Measurements from ENCODE around the gene TBC1D22A. TPM values are rescaled to one million over a fixed set of nuclear protein-coding genes. Genes with fewer than 3 reads are reported as not detected.

TBC1D22A gene
- polyA plus RNA-seq, 1 donor from 2014 or later, result 9.3 TPM

DNA sequence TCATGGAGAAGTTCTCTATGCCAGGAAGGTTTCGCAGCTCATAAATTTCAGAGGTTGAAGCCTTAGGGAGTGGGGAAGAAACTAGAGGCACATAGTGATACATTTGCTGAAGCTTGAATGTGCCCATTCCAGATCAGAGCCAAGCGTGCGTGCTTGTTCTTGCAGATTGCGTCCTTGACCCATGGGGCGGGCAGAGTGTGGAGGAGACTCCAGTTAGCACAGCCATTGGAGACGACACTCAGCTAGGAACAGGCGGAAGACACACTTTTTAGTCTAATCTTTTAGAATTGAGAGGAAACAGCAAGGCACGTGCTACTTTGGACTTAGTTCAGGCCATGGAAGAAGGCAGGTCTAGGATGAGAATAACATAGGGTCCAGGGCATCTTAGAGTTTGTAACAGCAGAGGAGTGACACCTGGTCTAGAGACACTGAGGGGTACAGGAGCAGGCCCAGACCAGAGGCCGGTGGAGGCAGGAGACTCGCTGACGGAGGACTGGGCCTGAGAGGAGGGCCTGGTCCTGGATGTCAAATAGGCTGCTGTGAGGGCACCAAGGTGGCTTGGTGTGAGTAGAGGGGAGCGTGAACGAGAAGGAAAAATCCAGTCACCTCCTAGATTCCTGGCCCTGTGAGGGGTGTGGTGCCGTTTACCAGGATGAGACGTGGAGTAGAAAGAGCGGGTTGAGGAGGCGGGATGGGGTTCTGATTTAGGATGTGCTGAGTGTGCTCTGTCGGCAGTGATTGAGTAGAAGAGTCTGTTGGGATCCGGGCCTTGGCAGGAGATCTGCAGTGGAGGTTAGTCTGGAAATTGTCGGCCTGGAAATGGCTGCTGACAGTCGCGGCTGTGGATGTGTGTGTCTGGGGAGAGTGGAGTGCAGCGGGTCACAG lies 154.7 kb downstream of the TBC1D22A start:
- TF ChIP-seq SMC3 (conservative IDR thresholded peaks at IDR 0.05; ENCODE audit: poor library complexity), result no peak
- no peak for TF ChIP-seq EZH2 (IDR thresholded peaks at IDR 0.05; ENCODE audit: borderline replicate concordance, insufficient read depth, low read length, poor library complexity, severe bottlenecking)
- TF ChIP-seq TAF1 (IDR thresholded peaks at IDR 0.05; ENCODE audit: low read depth), result no peak
- TF ChIP-seq, protein P1, sequence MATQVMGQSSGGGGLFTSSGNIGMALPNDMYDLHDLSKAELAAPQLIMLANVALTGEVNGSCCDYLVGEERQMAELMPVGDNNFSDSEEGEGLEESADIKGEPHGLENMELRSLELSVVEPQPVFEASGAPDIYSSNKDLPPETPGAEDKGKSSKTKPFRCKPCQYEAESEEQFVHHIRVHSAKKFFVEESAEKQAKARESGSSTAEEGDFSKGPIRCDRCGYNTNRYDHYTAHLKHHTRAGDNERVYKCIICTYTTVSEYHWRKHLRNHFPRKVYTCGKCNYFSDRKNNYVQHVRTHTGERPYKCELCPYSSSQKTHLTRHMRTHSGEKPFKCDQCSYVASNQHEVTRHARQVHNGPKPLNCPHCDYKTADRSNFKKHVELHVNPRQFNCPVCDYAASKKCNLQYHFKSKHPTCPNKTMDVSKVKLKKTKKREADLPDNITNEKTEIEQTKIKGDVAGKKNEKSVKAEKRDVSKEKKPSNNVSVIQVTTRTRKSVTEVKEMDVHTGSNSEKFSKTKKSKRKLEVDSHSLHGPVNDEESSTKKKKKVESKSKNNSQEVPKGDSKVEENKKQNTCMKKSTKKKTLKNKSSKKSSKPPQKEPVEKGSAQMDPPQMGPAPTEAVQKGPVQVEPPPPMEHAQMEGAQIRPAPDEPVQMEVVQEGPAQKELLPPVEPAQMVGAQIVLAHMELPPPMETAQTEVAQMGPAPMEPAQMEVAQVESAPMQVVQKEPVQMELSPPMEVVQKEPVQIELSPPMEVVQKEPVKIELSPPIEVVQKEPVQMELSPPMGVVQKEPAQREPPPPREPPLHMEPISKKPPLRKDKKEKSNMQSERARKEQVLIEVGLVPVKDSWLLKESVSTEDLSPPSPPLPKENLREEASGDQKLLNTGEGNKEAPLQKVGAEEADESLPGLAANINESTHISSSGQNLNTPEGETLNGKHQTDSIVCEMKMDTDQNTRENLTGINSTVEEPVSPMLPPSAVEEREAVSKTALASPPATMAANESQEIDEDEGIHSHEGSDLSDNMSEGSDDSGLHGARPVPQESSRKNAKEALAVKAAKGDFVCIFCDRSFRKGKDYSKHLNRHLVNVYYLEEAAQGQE (IDR thresholded peaks at IDR 0.05; ENCODE audit: borderline replicate concordance), result no peak
- no peak for TF ChIP-seq EP300 (conservative IDR thresholded peaks at IDR 0.05; ENCODE audit: poor library complexity, severe bottlenecking)
- TF ChIP-seq POLR2AphosphoS5 (IDR thresholded peaks at IDR 0.05), result no peak
- no peak for TF ChIP-seq MXI1 (conservative IDR thresholded peaks at IDR 0.05; ENCODE audit: poor library complexity, severe bottlenecking)
- TF ChIP-seq, protein P2, sequence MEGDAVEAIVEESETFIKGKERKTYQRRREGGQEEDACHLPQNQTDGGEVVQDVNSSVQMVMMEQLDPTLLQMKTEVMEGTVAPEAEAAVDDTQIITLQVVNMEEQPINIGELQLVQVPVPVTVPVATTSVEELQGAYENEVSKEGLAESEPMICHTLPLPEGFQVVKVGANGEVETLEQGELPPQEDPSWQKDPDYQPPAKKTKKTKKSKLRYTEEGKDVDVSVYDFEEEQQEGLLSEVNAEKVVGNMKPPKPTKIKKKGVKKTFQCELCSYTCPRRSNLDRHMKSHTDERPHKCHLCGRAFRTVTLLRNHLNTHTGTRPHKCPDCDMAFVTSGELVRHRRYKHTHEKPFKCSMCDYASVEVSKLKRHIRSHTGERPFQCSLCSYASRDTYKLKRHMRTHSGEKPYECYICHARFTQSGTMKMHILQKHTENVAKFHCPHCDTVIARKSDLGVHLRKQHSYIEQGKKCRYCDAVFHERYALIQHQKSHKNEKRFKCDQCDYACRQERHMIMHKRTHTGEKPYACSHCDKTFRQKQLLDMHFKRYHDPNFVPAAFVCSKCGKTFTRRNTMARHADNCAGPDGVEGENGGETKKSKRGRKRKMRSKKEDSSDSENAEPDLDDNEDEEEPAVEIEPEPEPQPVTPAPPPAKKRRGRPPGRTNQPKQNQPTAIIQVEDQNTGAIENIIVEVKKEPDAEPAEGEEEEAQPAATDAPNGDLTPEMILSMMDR (IDR thresholded peaks at IDR 0.05; ENCODE audit: poor library complexity, severe bottlenecking), result no peak
- no peak for TF ChIP-seq RAD21 (conservative IDR thresholded peaks at IDR 0.05)
- no peaks in the 10 kb centered on the region for H3K9me2 ChIP-seq (ENCODE audit: insufficient read depth, low read length)

GRCh38 chr22:46917771-46918101 lies 155.3 kb downstream of the TBC1D22A start:
- Histone ChIP-seq H2AFZ (ENCODE audit: low read depth, low read length) (no peak overlapping the region), H3K27me3 (ENCODE audit: insufficient read depth, low read depth, low read length) (no peaks in the 10 kb centered on the region), H3K9me3 (ENCODE audit: low read length) (no peaks in the 10 kb centered on the region), H3K4me3 (ENCODE audit: low read length) (no peak overlapping the region), H3K9ac (ENCODE audit: low read length) (no peak overlapping the region), H4K20me1 (ENCODE audit: insufficient read depth) (no peaks in the 10 kb centered on the region), H3K27ac (ENCODE audit: low read length) (no peak overlapping the region), H3K79me2 (replicated peaks; ENCODE audit: insufficient read depth, low read length) (no peaks in the 10 kb centered on the region), H3F3A (ENCODE audit: insufficient read depth, low read length, poor library complexity, severe bottlenecking) (no peaks in the 10 kb centered on the region), H3K36me3 (ENCODE audit: insufficient read depth, low read length) (no peaks in the 10 kb centered on the region), H3K9me2 (ENCODE audit: insufficient read depth, low read length) (no peaks in the 10 kb centered on the region), H3K4me2 (ENCODE audit: low read length) (no peak overlapping the region)
- TF ChIP-seq POLR2AphosphoS5 (IDR thresholded peaks at IDR 0.05) (no peak), MXI1 (conservative IDR thresholded peaks at IDR 0.05; ENCODE audit: poor library complexity, severe bottlenecking) (no peak), EP300 (conservative IDR thresholded peaks at IDR 0.05; ENCODE audit: poor library complexity, severe bottlenecking) (no peak), TAF1 (IDR thresholded peaks at IDR 0.05; ENCODE audit: low read depth) (no peak), RAD21 (conservative IDR thresholded peaks at IDR 0.05) (no peak), EZH2 (IDR thresholded peaks at IDR 0.05; ENCODE audit: borderline replicate concordance, insufficient read depth, low read length, poor library complexity, severe bottlenecking) (no peak), SMC3 (conservative IDR thresholded peaks at IDR 0.05; ENCODE audit: poor library complexity) (no peak)
- TF ChIP-seq, protein P2 (IDR thresholded peaks at IDR 0.05; ENCODE audit: poor library complexity, severe bottlenecking), result no peak
- TF ChIP-seq, protein P1 (IDR thresholded peaks at IDR 0.05; ENCODE audit: borderline replicate concordance), result no peak

More for the DNA sequence above, 154.7 kb downstream of the TBC1D22A start:
- no peaks in the 10 kb centered on the region for H4K20me1 ChIP-seq (ENCODE audit: insufficient read depth)
- H3F3A ChIP-seq (ENCODE audit: insufficient read depth, low read length, poor library complexity, severe bottlenecking), result no peaks in the 10 kb centered on the region
- H3K27me3 ChIP-seq (ENCODE audit: insufficient read depth, low read depth, low read length), result no peaks in the 10 kb centered on the region
- H3K9ac ChIP-seq (ENCODE audit: low read length), result no peak overlapping the region
- no peaks in the 10 kb centered on the region for H3K9me3 ChIP-seq (ENCODE audit: low read length)
- H2AFZ ChIP-seq (ENCODE audit: low read depth, low read length), result no peak overlapping the region
- no peaks in the 10 kb centered on the region for H3K36me3 ChIP-seq (ENCODE audit: insufficient read depth, low read length)
- H3K79me2 ChIP-seq (replicated peaks; ENCODE audit: insufficient read depth, low read length), result no peaks in the 10 kb centered on the region
- H3K4me2 ChIP-seq (ENCODE audit: low read length), result no peak overlapping the region
- no peak overlapping the region for H3K4me3 ChIP-seq (ENCODE audit: low read length)
- H3K27ac ChIP-seq (ENCODE audit: low read length), result no peak overlapping the region
